HG03139 (cell line): ENCODE measurements around the gene SGMS1.

ENCODE experiments used
- ATAC-seq: cut with Tn5 transposase; IDR thresholded peaks from one replicate; pipeline ENCODE4 v1.9.1; 2021; ENCODE audit not compliant: unreplicated experiment

SGMS1 gene

DNA sequence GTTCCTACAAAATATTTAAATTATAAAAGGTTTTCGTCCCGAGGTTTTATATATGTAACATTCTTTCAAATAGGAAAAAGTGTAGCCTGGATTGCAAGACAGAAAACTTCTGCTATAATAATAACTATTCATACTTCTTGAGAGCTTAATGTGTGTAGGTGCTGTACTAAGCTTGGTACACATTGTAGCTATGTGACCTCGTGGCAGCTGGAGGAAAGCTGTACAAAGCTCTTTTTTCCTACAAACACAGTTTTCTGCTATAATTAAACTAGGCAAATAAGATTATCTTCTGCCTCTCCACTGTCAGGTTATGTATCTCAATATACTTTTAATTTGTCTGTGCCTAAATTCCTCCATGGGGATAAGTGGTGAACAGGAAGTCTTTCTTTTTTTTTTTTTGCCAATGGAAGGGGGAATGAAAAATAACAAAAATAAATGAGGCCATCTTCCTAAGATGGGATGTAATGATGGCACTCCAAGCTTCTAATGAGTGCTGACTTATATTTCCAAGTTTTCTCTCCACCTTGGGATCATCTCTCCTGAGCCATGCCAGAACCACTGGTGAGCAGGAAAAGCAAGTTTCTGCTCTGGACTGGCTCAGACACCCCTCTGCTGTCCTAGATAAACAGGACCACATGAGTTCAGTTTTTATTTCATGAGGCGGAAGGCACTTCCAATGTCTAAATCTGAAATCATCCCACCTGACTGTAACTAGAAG is 9.9 kb downstream of the SGMS1 start:
- no peak for ATAC-seq

DNA sequence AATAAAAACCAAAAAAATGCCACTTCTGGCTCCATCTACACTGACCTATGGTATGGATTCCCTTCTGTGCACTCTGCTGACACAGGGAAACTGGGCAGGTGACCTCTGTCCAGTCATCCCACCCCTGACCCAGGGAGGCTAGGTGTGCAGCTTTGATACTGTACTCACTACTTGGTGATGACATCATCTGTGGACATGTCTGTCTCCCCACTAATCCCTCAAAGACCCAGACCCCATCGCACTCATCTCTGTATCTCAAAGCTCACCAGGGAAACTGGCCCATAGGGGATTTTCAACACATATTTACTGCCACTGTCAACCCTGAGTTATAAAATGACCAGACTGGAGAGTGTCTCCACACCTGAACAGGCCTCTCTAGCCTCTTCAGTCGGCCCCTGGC is 10.6 kb downstream of the SGMS1 start:
- no peak for ATAC-seq

DNA sequence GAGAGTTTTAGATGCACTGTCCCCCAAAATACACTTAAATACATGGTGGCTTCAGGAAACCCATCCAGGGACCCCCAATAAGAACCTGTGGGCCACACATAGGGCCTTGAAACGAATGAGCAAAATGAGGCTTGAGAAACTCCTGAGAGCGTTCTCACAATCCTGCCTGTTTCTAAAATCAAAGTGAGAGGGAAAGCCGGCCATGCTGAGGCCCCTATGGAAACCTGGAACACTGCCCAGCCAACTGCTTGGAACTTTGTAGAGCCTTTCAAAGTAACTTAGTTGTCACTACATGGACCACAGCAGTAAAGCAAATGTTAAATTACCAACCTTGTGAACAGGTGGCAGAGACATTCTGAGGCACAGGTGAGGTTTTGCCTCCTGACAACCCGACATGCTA is 13.4 kb downstream of the SGMS1 start:
- ATAC-seq, result no peak

DNA sequence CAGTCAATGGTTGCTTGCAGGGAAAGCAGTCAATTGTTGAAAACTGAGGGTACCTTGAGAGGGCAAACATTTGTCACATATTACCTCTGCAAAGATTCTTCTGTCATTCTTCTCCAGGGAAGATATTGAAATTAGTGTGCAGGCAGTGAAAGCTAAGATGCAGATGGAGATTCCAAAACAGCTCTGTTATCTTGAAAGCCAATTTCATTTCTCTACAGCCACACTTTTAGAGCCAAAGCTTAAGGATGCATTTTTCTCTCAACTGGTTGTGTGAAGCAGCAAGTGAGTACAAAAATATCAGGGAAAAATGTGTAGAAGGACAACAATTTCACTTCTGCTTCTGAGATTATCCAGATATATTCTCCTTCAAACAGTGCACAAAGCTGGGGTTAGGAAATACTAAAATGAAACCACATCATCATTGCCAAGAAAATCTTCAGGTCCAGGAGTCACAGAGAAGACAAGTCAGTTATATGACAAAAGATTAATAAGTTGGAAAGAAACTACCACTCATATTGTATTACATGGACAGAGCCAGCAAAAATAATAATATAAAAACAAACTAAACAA is 16.3 kb downstream of the SGMS1 start:
- ATAC-seq, result no peak

DNA sequence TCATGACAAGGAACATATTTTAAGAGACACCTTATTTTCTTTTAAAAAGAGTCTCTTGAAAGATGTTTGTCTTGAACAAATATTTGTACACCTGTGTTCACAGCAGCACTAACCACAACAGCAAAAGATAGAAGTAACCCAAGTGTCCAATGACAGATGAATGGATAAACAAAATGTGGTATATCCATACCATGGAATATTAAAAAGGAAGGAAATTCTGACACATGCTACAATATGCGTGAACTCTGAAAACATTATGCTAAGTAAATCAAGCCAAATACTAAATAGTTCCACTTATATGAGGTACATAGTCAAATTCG is 17.8 kb downstream of the SGMS1 start:
- ATAC-seq, result no peak

DNA sequence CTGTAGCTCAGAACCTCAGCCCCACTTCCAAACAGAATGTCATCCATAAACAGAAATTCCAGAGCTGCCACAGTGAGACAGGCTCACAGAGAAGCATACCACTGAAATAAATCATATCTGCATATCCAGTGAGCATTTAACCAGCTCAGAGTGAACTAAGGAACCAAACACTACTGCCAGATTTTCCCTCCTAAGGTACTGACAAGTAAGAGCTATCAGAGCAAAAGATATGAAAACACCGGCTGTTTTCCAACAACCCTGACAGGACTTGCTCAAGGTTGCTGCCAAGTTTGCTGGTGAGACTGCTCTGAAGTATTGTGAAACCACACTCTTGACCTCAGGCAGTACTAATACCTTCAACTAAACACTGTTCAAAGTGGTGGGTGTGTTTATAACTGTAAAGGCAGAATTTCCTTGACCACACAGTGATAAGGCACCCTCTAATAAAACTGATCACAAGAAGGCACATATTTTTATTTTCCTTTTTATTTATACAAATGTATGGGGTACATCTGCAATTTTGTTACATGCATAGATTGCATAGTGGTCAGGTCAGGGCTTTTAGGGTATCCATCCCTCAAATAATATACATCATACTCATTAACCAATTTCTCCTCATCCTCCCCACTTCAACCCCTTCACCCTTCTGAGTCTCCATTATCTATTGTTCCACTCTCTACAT is 18.3 kb downstream of the SGMS1 start:
- peak; percentile 67 for ATAC-seq

DNA sequence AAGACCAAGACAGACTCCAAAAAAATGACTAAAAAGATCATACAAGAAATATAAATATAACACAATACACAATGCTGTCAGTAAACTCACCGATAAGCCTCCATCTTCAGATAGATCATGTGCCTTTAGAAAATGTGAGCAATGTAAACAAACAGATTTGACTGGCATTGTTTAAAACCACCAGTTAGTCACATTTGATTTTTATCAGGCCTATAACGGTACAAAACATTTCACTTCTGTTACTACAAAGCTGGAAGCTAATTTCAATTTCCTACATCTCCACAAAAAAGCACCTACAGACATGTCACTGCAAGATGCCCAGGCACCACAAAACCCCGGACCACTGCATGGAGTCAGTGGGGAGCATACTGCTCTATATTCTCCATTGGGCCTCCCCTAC is 18.9 kb downstream of the SGMS1 start:
- no peak for ATAC-seq

DNA sequence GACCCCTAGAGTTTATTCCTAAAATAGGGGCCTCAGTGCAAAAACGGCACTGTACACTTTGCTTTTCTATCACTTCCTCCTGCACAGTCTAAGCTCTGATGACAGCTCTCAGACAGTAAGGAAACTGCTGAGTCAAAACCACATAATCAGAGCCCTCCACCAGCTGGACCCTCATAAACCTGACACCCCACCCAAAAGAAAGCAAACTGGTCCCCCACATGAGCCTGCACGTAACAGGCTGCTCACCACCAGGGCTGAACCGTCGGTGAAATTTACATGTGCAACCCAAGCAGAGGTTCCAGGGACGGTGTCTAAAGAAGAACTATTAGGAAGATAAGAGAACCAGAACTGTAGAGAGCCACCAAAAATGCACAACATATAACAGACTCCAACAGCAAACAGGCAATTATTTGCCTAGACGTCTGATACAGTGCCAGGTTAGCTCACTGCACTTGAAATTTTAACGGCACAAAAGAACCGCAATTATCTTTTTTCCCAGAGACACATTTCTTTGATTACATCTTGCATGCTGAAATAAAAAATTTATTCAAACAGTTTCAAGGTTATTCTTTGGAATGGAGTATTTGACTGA is 19.6 kb downstream of the SGMS1 start:
- peak; percentile 64 for ATAC-seq

DNA sequence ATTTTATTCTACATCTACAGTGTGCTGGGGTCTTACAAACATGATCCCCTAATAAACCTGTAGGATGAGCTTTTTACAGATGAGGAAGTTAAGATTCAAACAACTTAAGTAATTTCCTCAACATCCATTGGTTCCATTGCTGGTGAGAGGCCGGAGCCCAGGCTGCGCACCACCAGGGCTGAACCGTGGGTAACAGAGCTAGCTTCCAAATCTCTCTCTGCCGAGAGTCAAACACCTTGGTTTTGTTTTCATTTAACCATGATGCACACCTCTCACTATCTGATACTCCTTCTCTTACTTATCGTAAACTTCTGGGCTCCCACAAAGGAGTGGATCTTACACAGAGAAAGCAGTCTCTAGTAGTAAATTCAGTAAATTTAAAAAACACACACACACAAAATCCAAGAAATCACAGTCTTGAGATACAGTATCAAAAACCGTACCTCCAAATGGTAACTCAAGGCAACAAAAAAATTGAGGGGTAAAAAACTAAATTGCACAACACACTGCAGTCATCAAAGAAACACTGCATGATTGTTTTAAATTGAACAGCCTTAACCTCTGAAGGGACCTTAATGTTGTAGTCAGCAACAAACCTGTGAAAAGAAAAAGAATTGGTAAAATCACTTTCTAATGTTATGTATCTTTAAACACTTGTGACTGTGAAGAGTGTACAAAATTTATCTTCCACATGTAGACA is 20.5 kb downstream of the SGMS1 start:
- no peak for ATAC-seq

DNA sequence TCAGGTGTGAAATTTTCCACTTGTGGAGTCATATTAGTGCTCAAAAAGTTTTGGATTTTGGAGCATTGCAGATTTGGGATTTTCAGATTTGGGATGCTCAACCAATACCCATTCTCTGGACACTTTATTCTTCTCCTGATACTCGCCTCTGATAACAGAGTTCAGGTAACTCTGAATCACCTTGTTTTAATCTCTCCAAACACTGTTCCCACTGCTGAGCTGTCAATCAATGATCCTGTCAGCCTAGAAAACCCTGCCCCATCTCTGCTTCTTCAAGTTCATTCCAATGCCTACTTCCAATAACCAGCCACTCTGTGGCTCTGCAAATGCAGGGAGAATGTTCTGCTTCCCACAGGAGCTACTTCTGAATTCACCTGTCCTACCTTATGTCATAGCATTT is 21.8 kb downstream of the SGMS1 start:
- no peak for ATAC-seq

DNA sequence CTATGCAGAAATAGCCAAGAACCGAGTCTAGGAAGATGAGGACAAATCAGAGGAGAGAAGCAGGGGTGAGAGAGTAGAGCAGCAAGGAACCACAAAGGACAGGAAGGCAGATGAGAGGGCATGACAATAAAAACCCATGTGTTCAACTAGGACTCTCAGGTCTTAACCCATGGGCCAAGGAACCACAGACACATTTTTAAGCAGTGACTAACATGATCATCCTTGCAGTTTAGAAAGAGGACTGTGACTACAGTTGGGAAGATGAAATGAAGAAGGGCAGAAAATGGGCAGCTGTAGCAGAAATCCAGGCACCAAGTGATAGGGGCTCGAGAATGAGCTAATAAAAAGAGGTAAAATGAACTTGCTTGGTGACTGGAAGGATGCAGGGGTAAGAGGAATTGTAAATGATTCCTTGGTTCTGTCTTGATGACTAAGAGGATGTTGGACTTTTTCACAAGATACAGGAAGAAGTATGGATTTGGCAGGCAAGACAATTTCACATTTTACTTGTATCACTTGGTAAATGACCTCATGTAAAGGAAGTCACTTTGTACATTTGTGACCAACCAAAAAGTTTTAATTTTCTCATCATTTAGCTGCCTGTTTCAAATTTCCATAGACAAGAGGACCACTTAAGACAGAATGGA is 22.8 kb downstream of the SGMS1 start:
- ATAC-seq, result no peak

DNA sequence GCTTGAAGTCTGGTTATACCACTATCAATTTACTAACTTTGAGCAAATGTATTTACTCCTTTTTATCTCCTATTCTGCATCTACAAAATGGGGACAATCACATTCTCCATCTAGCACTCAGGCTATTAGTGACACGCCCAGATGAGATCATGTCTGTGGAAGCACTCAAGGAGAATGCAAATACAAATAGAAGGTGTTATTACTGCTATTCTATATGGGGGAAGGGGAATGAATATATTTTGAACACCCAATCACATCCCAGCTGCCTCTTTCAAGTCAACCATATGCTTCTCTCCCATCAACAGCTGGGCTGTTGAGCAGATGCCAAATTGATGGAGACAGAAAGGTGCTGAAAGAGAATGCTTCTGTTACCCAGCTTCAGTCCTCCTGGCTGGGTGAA is 23.5 kb downstream of the SGMS1 start:
- no peak for ATAC-seq

DNA sequence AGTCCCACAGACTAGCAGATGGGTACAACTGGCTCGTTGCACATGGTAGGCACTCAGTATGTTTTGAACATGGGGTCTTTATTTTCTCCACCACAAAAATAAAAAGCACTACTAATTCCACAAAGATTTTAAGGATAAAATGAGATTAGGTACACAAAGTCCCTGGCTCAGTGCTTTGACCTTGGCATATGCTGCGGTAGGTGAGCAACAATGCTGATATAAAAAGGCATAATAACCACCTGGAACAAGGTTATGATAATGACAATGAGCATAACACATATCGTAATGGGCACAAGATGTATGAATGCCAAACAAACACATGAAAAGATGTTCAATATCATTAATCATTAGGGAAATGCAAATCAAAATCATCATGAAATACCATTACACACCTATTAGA is 26.9 kb downstream of the SGMS1 start:
- ATAC-seq, result no peak

DNA sequence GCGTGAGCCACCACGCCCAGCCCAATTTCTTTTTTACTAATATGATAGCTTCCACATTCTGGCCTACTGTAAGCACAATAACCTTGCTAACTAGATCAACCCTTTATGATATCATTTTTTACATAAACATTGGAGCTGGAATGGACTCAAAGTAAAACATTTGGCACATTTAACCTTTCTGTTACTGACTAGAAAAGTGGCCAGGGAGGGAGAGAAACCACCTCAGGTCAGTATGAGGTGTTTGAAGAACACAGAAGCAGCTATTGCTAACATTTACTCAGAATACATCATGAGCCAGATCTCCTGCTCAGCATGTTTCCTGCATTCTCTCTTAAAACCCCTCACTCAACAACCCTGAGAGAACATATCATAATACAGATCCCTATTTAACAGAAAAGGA is 27.3 kb downstream of the SGMS1 start:
- no peak for ATAC-seq

DNA sequence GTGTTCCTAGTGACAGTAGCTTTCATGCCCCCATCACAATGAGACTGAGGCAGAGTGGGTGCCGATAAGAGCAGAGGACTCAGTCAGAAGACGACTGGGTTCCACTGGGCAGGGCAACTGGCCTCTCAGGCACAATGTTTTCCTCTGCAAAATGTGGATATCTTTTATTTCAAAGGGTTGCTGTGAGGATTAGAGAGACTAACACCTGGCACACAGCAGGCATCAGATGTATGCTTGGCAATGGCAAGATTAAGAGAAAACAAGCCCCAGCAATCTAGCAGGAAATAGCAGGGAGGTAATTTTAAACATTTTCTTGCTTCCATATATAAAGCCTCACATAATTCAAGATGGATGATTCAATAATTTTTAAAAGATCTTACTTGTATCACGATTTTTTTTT is 28.0 kb downstream of the SGMS1 start:
- no peak for ATAC-seq

DNA sequence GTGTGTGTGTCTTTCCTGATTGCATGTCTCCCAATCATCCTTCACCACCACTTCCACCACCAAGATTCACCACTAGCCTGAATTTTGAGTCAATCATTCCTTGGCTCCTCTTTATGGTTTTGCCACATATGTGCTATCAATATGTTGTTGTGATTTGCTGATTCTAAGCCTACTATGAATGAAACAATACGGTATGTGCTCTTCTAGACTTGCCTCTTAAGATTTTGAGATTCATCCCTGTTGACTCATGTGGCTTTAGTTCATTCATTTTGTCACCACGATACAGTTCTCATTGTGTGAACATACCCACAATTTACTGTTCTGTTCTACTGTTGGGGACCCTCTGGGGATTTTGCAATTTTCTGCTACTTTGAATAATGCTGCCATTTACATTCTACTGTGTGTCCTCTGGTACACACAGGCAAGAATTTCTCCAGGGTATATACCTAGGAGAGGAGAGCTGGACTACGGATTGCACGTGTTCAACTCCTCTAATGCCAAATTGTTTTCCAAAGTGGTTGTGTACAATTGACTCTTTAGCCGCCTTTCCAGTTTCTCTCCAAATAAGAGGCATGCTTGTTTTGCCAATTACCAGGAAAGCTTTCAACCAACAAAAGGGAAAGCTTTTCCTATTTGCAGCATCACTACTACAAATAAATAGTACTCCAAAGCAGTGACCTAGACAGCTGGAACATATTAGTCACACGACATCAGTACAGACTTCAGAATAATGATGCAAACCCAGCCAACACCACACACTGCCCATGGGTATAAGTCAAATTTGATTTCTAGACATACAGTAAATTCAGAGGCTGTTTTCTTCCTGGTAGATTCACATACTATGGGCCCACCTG is 30.0 kb downstream of the SGMS1 start:
- ATAC-seq, result no peak

DNA sequence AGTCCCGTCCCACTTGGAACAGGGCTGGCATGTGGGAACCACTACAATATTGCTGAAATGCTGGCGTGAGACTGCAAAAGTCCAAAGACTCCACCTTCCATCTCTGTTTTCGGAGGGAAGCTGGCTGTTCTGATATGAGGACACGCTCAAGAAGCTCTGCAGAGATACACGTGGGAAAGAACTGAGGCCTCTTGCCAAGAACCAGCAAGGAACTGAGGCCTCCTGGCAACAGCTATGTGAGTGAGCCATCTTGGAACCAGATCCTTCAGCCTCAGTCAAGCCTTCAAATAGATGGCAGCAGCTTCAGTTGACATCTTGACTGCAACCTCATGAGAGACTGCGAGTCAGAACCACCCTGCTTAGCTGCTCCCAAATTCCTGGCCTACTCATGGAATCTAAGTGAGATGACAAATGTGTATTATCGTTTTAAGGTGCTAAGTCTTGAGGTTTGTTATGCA is 30.8 kb downstream of the SGMS1 start:
- ATAC-seq, result no peak

DNA sequence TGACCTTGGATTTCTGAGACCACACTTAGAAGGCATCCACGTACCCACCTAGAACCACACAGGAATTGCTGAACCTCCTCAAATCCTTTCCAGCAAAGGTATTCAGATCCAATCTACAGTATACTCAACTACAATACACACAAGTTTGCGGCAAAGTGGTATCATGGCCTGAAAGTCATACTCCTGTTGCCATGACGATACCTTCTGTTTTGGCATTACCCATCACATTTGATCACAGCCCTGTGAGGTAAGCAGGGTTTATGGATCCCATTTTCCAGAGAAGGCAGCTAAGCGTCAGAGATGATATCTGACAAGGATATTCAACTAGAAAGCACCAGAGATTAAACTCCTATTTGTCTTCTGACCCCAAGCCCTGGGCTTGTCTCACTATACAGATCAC is 32.8 kb downstream of the SGMS1 start:
- ATAC-seq, result no peak

DNA sequence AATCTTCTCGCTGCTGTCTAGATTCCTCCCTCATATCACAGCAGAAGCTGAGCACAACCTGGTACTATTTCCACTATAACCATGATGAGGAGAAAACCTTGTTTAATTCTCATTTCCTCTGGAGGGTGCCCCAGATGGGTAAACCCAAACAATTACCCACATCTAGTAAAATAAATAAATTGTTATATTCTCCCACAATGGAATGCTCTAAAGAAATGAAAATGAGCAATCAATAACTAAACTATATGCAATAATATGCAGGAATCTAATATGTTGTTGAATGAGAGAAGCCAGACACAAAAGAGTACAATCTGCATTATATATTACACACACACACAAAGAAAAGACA is 37.0 kb downstream of the SGMS1 start:
- ATAC-seq, result no peak
